Body of pancreas (tissue), 4 donors: Measurements from ENCODE around the gene MAGEA2.
"Not testable (repeated sequence)": the region's sequence is repeated elsewhere in the genome, so short reads cannot be mapped to it uniquely, and the experiment has no call there.

ENCODE experiments used
- CTCF ChIP-seq, 7 experiments: fragments of 450-650 bp in 4 of 7; fragments of 200-600 bp in 3 of 7; sonication (generic) in 3 of 7; IDR thresholded peaks; one replicate each; pipeline ENCODE4 v1.5.1; 2016 to 2019; ENCODE audit warnings: antibody characterized with exemption in 7 of 7
- POLR2A ChIP-seq, 3 donors: fragments of 450-650 bp; IDR thresholded peaks; one replicate each; pipeline ENCODE4 v1.6.1; 2016; ENCODE audit warnings: antibody characterized with exemption in 3 of 3, mild to moderate bottlenecking in 2 of 3

DNA sequence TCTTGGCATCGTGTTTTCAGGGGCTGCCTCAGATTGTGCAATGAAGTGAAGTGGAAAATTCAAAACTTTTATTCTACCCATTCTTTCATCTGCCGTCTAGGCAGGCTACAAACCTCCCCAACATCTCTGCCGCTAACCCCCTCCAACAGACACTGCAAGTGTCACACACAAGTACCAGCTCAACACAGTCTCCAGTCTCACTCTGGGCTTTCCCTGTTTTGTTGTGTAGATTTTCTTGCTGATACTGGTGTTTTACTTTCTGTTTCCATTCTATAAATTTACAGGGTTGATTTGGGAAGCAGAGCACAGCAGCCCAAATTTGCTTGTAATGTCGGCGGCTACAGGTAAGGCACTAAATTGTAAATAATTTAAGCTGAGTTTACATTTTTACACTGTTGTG is 1.2 kb upstream of the MAGEA2 start:
- not testable (repeated sequence) for TF ChIP-seq CTCF, POLR2A (IDR thresholded peaks at IDR 0.05)
